Neutrophil (primary cell): ENCODE results near the gene MAP2K5.

Experiments
- H3K27ac ChIP-seq: fragments of 200-600 bp; sonication (generic); 2 replicates; pipeline ENCODE4 v1.5.1; 2016; ENCODE audit warnings: mild to moderate bottlenecking, moderate library complexity
- H3K27me3 ChIP-seq: fragments of 200-600 bp; sonication (generic); 2 replicates; pipeline ENCODE4 v1.6.0; 2016; ENCODE audit warnings: mild to moderate bottlenecking
- H3K36me3 ChIP-seq: fragments of 200-600 bp; sonication (generic); 2 replicates; pipeline ENCODE4 v1.5.1; 2017
- H3K4me1 ChIP-seq, 2 experiments: fragments of 200-600 bp in 1 of 2; sonication (generic) in 1 of 2; 1 replicate in 1 of 2; 2 replicates in 1 of 2; pipeline versions ENCODE4 v1.5.1 to v1.6.1; 2013 to 2016; ENCODE audit warnings: low read depth in 1 of 2, low read length in 1 of 2, mild to moderate bottlenecking in 1 of 2, moderate library complexity in 1 of 2; ENCODE audit not compliant: control insufficient read depth in 1 of 2, insufficient read depth in 1 of 2
- H3K4me3 ChIP-seq, 2 experiments: fragments of 200-600 bp in 1 of 2; sonication (generic) in 1 of 2; 1 replicate in 1 of 2; 2 replicates in 1 of 2; pipeline ENCODE4 v1.5.1; 2013 to 2016; ENCODE audit warnings: low read depth in 1 of 2, low read length in 1 of 2, mild to moderate bottlenecking in 1 of 2, moderate library complexity in 1 of 2
- H3K9me3 ChIP-seq: fragments of 200-600 bp; sonication (generic); 2 replicates; pipeline ENCODE4 v1.5.1; 2016
- CTCF ChIP-seq: fragments of 200-600 bp; sonication (generic); IDR thresholded peaks from 2 replicates; pipeline ENCODE4 v1.5.1; 2016; ENCODE audit warnings: antibody characterized with exemption

The MAP2K5 gene

GRCh38 chr15:67738056-67738455 is 195.6 kb downstream of the MAP2K5 start:
- Histone ChIP-seq H3K4me3 (no peak overlapping the region), H3K4me1 (no peaks in the 10 kb centered on the region), H3K27ac (no peak overlapping the region), H3K9me3 (no peaks in the 10 kb centered on the region), H3K27me3 (no peaks in the 10 kb centered on the region), H3K36me3 (no peaks in the 10 kb centered on the region)
- no peak for TF ChIP-seq CTCF

GRCh38 chr15:67740405-67740804 is 197.9 kb downstream of the MAP2K5 start:
- no peaks in the 10 kb centered on the region for H3K9me3 ChIP-seq

GRCh38 chr15:67741308-67741707 is 198.8 kb downstream of the MAP2K5 start:
- H3K27me3 ChIP-seq, result no peaks in the 10 kb centered on the region
- no peak overlapping the region for H3K27ac ChIP-seq
- TF ChIP-seq CTCF, result no peak
- no peaks in the 10 kb centered on the region for H3K9me3 ChIP-seq
- no peak overlapping the region for H3K4me3 ChIP-seq
- no peaks in the 10 kb centered on the region for H3K36me3 ChIP-seq
- H3K4me1 ChIP-seq, result peaks cover 10% of the 10 kb centered on the region in 2 experiments

More at GRCh38 chr15:67740405-67740804, 197.9 kb downstream of the MAP2K5 start:
- no peaks in the 10 kb centered on the region for H3K36me3 ChIP-seq
- peaks cover under 1 to 1% of the 10 kb centered on the region in 2 experiments for H3K4me1 ChIP-seq
- no peak overlapping the region for H3K4me3 ChIP-seq
- H3K27ac ChIP-seq, result no peak overlapping the region
- H3K27me3 ChIP-seq, result no peaks in the 10 kb centered on the region
- no peak for TF ChIP-seq CTCF

GRCh38 chr15:67743558-67743957 is 201.1 kb downstream of the MAP2K5 start:
- Histone ChIP-seq H3K27me3 (no peaks in the 10 kb centered on the region), H3K4me3 (no peak overlapping the region), H3K27ac (no peak overlapping the region), H3K4me1 (peaks cover 15 to 18% of the 10 kb centered on the region in 2 experiments), H3K36me3 (no peaks in the 10 kb centered on the region), H3K9me3 (no peaks in the 10 kb centered on the region)
- TF ChIP-seq CTCF, result no peak

GRCh38 chr15:67744331-67745072 is 202.0 kb downstream of the MAP2K5 start:
- no peak overlapping the region for H3K4me3 ChIP-seq
- peaks cover 15 to 18% of the 10 kb centered on the region in 2 experiments for H3K4me1 ChIP-seq
- no peaks in the 10 kb centered on the region for H3K36me3 ChIP-seq
- H3K9me3 ChIP-seq, result no peaks in the 10 kb centered on the region
- no peak for TF ChIP-seq CTCF
- H3K27me3 ChIP-seq, result no peaks in the 10 kb centered on the region
- H3K27ac ChIP-seq, result no peak overlapping the region
